ENCODE results near the gene PARK7. TPM values are rescaled to one million over a fixed set of nuclear protein-coding genes. Genes with fewer than 3 reads are reported as not detected.
"Not testable (repeated sequence)": the region's sequence is repeated elsewhere in the genome, so short reads cannot be mapped to it uniquely, and the experiment has no call there.

The PARK7 gene
- total RNA-seq, 2 experiments from 2014 or later: 310 to 434 TPM

DNA sequence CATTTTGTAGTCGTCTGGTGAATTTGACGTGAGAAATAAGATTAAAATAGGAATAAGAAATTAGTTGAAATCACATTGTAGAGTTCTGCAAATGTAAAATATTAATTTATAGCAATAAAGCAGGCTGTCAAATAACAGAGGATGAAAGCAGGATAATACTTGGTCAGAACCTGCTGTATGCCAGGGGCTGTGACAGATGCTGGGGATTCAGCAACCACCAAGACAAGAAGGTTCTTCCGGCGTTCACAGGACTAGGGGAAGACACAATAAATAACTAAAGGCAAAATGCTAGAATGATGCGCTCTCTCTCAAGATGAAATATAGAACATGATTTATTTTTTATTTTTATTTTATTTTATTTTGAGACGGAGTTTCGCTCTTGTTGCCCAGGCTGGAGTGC lies 6.8 kb upstream of the PARK7 start:
- no peaks in the 10 kb centered on the region for H3K27me3 Mint-ChIP-seq
- peak overlapping the region; percentile 87 for H3K4me3 Mint-ChIP-seq
- ATAC-seq: no peak
- no peaks in the 10 kb centered on the region for H3K9me3 Mint-ChIP-seq (ENCODE audit: low read depth)
- no peak for DNase-seq
- H3K4me1 Mint-ChIP-seq: peaks cover 46% of the 10 kb centered on the region
- H3K36me3 Mint-ChIP-seq: peaks cover 5% of the 10 kb centered on the region
- H3K27ac Mint-ChIP-seq: peak overlapping the region; percentile 97
- CTCF ChIA-PET: interaction anchor here (1.5 to 2.4 kb wide), 3 partner anchors 14 to 20 kb away, joined by 4 to 6 read pairs (median 4); partner anchors contain the start of gene TNFRSF9

GRCh38 chr1:7956218-7957032 lies 5.1 kb upstream of the PARK7 start:
- ATAC-seq: no peak
- peaks cover 45% of the 10 kb centered on the region for H3K4me1 Mint-ChIP-seq
- H3K27me3 Mint-ChIP-seq: no peaks in the 10 kb centered on the region

DNA sequence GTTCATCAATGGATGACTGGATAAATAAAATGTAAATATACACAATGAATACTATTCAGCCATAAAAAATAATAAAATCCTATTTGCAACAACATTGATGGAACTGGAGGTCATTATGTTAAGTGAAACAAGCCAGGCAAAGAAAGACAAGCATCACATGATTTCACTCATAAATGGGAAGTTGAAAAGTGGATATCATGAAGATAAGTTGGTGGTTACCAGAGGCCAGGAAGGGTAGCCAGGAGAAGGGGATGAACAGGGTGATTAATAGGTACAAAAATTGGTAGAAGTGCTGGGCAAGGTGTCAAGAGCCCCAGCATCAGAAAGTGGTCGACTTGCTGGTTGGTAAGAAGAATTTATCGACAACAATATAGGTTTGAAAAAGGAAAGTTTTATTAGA lies 1.3 kb upstream of the PARK7 start:
- peaks cover 66% of the 10 kb centered on the region for H3K4me1 Mint-ChIP-seq
- peak overlapping the region; percentile 98 for H3K27ac Mint-ChIP-seq
- peak overlapping the region; percentile 95 for H3K4me3 Mint-ChIP-seq
- ATAC-seq (no peak), DNase-seq (no peak)
- H3K27me3 Mint-ChIP-seq: no peaks in the 10 kb centered on the region
- CTCF ChIA-PET: interaction anchor here (3.1 kb wide), 1 partner anchor 17 kb away, joined by 10 read pairs; no protein-coding TSS in a partner anchor
- peaks cover 37% of the 10 kb centered on the region for H3K36me3 Mint-ChIP-seq
- H3K9me3 Mint-ChIP-seq (ENCODE audit: low read depth): no peaks in the 10 kb centered on the region

More at GRCh38 chr1:7956218-7957032, 5.1 kb upstream of the PARK7 start:
- H3K4me3 Mint-ChIP-seq: no peak overlapping the region
- H3K9me3 Mint-ChIP-seq (ENCODE audit: low read depth): no peaks in the 10 kb centered on the region
- CTCF ChIA-PET: interaction anchor here (0.7 to 1.2 kb wide), 4 partner anchors 15 to 204 kb away, joined by 3 to 4 read pairs (median 3); no protein-coding TSS in a partner anchor
- H3K27ac Mint-ChIP-seq: peak overlapping the region; percentile 86
- DNase-seq: no peak
- H3K36me3 Mint-ChIP-seq: peaks cover 8% of the 10 kb centered on the region

GRCh38 chr1:7960867-7961215 lies 670 bp upstream of the PARK7 start:
- no peaks in the 10 kb centered on the region for H3K27me3 Mint-ChIP-seq
- peak overlapping the region; percentile 98 for H3K27ac Mint-ChIP-seq
- H3K4me3 Mint-ChIP-seq: peak overlapping the region; percentile 95
- DNase-seq (no peak), ATAC-seq (no peak)
- H3K36me3 Mint-ChIP-seq: peaks cover 41% of the 10 kb centered on the region
- peaks cover 65% of the 10 kb centered on the region for H3K4me1 Mint-ChIP-seq
- H3K9me3 Mint-ChIP-seq (ENCODE audit: low read depth): no peaks in the 10 kb centered on the region
- CTCF ChIA-PET: interaction anchor here (1.5 to 3.1 kb wide), 3 partner anchors 12 to 208 kb away, joined by 3 to 10 read pairs (median 5); no protein-coding TSS in a partner anchor

DNA sequence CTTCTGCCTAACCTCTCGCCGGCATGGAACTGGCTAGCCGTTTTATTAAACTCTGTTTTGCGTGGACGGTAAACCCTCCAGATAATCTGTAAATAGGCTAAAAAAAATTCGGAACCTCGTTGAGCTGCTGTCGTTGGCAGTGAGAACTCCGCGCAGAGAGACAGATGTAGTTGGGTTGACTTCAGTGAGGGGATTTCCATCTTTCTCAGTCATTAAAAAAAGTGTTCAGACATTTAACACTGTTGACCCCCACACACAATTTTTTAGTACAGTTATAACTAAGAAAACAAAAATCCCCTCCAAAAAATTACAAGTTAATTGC lies 464 bp downstream of the PARK7 start:
- Mint-ChIP-seq H3K27me3 (no peaks in the 10 kb centered on the region), H3K36me3 (peaks cover 47% of the 10 kb centered on the region), H3K9me3 (ENCODE audit: low read depth) (no peaks in the 10 kb centered on the region), H3K4me1 (peaks cover 64% of the 10 kb centered on the region), H3K4me3 (peak overlapping the region; percentile 95), H3K27ac (peak overlapping the region; percentile 98)
- DNase-seq (no peak), ATAC-seq (peak; percentile 2)
- CTCF ChIA-PET: interaction anchor here (0.9 to 3.1 kb wide), 5 partner anchors 13 to 209 kb away, joined by 3 to 10 read pairs (median 3); no protein-coding TSS in a partner anchor

GRCh38 chr1:7962636-7963377 lies 1.3 kb downstream of the PARK7 start:
- peaks cover 55% of the 10 kb centered on the region for H3K36me3 Mint-ChIP-seq
- H3K9me3 Mint-ChIP-seq (ENCODE audit: low read depth): no peaks in the 10 kb centered on the region
- peaks cover 69% of the 10 kb centered on the region for H3K4me1 Mint-ChIP-seq
- DNase-seq (no peak), ATAC-seq (no peak)
- H3K4me3 Mint-ChIP-seq: peak overlapping the region; percentile 95
- CTCF ChIA-PET: interaction anchor here (0.6 to 3.1 kb wide), 8 partner anchors 12 to 1110 kb away, joined by 3 to 10 read pairs (median 3); no protein-coding TSS in a partner anchor
- H3K27me3 Mint-ChIP-seq: no peaks in the 10 kb centered on the region
- peak overlapping the region; percentile 98 for H3K27ac Mint-ChIP-seq

DNA sequence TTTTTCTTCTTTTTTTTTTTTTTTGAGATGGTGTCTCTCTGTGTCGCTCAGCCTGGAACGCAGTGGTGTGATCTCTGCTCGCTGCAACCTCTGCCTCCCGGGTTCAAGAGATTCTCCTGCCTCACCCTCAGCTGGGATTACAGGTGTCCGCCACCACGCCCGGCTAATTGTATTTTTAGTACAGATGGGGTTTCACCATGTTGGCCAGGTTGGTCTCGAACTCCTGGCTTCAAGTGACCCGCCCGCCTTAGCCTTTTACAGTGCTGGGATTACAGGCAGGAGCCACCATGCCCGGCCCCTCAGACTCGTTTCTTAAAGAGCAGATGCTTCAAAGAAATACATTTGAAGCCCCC lies 1.8 kb downstream of the PARK7 start:
- not testable (repeated sequence) for H3K27me3 Mint-ChIP-seq; DNase-seq; ATAC-seq; H3K9me3 Mint-ChIP-seq (ENCODE audit: low read depth); H3K4me3 Mint-ChIP-seq
- peak overlapping the region; percentile 98 for H3K27ac Mint-ChIP-seq
- H3K4me1 Mint-ChIP-seq: peaks cover 69% of the 10 kb centered on the region
- CTCF ChIA-PET: interaction anchor here (0.6 to 1.4 kb wide), 3 partner anchors 12 to 1110 kb away, joined by 3 to 4 read pairs (median 3); no protein-coding TSS in a partner anchor
- peaks cover 55% of the 10 kb centered on the region for H3K36me3 Mint-ChIP-seq

- H3K4me3 Mint-ChIP-seq: peak overlapping the region; percentile 2
- CTCF ChIA-PET: interaction anchor here (1.0 to 1.3 kb wide), 2 partner anchors 11 to 15 kb away, joined by 4 to 9 read pairs; no protein-coding TSS in a partner anchor
- peak overlapping the region; percentile 98 for H3K27ac Mint-ChIP-seq
- not testable (repeated sequence) for DNase-seq; ATAC-seq; H3K9me3 Mint-ChIP-seq (ENCODE audit: low read depth); H3K27me3 Mint-ChIP-seq
- peaks cover 69% of the 10 kb centered on the region for H3K4me1 Mint-ChIP-seq
- peaks cover 57% of the 10 kb centered on the region for H3K36me3 Mint-ChIP-seq
Measured at GRCh38 chr1:7963841-7964240, 2.3 kb downstream of the PARK7 start.

- Mint-ChIP-seq H3K9me3 (ENCODE audit: low read depth) (no peaks in the 10 kb centered on the region), H3K27me3 (no peaks in the 10 kb centered on the region), H3K4me3 (no peak overlapping the region), H3K4me1 (peaks cover 64% of the 10 kb centered on the region), H3K36me3 (peaks cover 62% of the 10 kb centered on the region), H3K27ac (peak overlapping the region; percentile 76)
- CTCF ChIA-PET: interaction anchor here (1.0 to 1.3 kb wide), 2 partner anchors 11 to 15 kb away, joined by 4 to 9 read pairs; no protein-coding TSS in a partner anchor
- ATAC-seq: no peak
- no peak for DNase-seq
Measured at GRCh38 chr1:7964476-7964875, 3.0 kb downstream of the PARK7 start.

DNA sequence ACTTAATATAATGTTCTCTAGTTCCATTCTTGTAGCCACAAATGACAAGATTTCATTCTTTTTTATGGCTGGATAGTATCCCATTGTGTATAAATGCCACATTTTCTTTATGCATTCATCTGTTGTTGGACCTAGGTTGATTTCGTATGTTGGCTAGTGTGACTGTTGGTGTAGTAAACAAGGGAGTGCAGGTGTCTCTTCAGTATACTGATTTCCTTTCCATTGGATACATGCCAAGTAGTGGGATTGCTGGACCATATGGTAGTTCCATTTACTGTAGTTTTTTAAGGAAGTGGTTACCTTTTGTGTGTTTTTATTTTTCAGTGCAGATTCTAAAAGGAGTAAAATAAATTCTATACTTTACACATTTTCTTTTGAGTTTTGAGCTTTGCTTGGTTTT lies 5.7 kb downstream of the PARK7 start:
- CTCF ChIA-PET: interaction anchor here (1.9 kb wide), 1 partner anchor 9 kb away, joined by 6 read pairs; no protein-coding TSS in a partner anchor

GRCh38 chr1:7967651-7968050 lies 6.1 kb downstream of the PARK7 start:
- H3K27me3 Mint-ChIP-seq: no peaks in the 10 kb centered on the region
- no peaks in the 10 kb centered on the region for H3K9me3 Mint-ChIP-seq (ENCODE audit: low read depth)
- CTCF ChIA-PET: interaction anchor here (1.9 kb wide), 1 partner anchor 8 kb away, joined by 6 read pairs; no protein-coding TSS in a partner anchor
- ATAC-seq (no peak), DNase-seq (no peak)
- H3K4me3 Mint-ChIP-seq: no peak overlapping the region
- peaks cover 79% of the 10 kb centered on the region for H3K36me3 Mint-ChIP-seq
- H3K4me1 Mint-ChIP-seq: peaks cover 53% of the 10 kb centered on the region
- H3K27ac Mint-ChIP-seq: no peak overlapping the region

More for the DNA sequence above, 5.7 kb downstream of the PARK7 start:
- DNase-seq (no peak), ATAC-seq (no peak)
- no peak overlapping the region for H3K4me3 Mint-ChIP-seq
- H3K36me3 Mint-ChIP-seq: peaks cover 77% of the 10 kb centered on the region
- H3K9me3 Mint-ChIP-seq (ENCODE audit: low read depth): no peaks in the 10 kb centered on the region
- no peaks in the 10 kb centered on the region for H3K27me3 Mint-ChIP-seq
- peak overlapping the region; percentile 56 for H3K27ac Mint-ChIP-seq
- H3K4me1 Mint-ChIP-seq: peaks cover 54% of the 10 kb centered on the region

DNA sequence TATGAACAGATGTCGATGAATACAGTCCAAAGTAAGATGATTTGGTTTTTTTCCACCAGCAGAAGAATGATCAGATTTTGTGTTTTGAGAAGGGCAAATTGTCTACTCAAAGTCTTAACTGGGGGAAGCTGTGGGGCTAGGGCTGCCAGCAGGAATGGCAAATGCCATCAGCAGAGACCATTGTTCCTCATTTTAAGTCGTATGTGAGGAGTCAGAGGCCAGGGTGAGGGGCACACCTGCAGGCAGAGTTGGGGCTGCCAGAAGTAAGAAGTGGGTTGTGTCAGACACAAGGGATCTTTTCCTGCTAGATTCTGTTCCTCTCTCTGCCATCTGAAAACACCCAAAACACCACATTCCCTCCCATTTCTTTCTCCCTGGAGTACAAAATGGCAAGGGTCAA lies 8.7 kb downstream of the PARK7 start:
- no peaks in the 10 kb centered on the region for H3K27me3 Mint-ChIP-seq
- ATAC-seq (no peak), DNase-seq (no peak)
- CTCF ChIA-PET: interaction anchor here (0.9 kb wide), 1 partner anchor 12 kb away, joined by 4 read pairs; no protein-coding TSS in a partner anchor
- peaks cover 65% of the 10 kb centered on the region for H3K36me3 Mint-ChIP-seq
- peaks cover 34% of the 10 kb centered on the region for H3K4me1 Mint-ChIP-seq
- H3K9me3 Mint-ChIP-seq (ENCODE audit: low read depth): no peaks in the 10 kb centered on the region
- H3K27ac Mint-ChIP-seq: no peak overlapping the region
- H3K4me3 Mint-ChIP-seq: no peak overlapping the region

DNA sequence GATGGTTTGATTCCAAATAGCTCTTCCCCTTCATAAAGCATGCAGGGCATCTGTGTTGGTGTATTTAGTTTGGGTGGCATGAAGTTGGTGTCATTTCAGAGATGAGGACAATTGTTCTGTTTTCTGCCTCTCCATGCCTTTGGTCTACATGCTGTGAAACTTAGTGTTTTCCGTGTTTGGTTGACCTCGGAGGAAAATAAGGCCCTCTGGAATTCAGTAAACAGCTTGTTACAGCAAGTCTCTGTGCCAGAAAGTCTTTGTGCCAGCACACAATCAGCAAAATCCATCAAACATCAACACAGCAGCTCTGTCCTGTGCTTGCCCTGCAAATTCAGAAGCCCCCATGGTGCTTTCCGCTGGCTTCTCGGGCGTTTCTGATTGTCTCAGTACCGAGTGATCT lies 9.5 kb downstream of the PARK7 start:
- H3K27ac Mint-ChIP-seq: no peak overlapping the region
- H3K4me3 Mint-ChIP-seq: no peak overlapping the region
- no peaks in the 10 kb centered on the region for H3K9me3 Mint-ChIP-seq (ENCODE audit: low read depth)
- no peak for DNase-seq
- H3K27me3 Mint-ChIP-seq: no peaks in the 10 kb centered on the region
- CTCF ChIA-PET: interaction anchor here (0.9 kb wide), 1 partner anchor 11 kb away, joined by 4 read pairs; no protein-coding TSS in a partner anchor
- ATAC-seq: no peak
- peaks cover 60% of the 10 kb centered on the region for H3K36me3 Mint-ChIP-seq
- H3K4me1 Mint-ChIP-seq: peaks cover 27% of the 10 kb centered on the region

Data from activated CD8-positive, alpha-beta memory T cell treated with anti-CD3 and anti-CD28 coated beads, Interleukin-2, amount 10 ng/mL, durations not matched to agents 7 days and 5 days (primary cell).